K562 (cell line): ENCODE measurements around the gene FILIP1L. TPM values are rescaled to one million over a fixed set of nuclear protein-coding genes. Genes with fewer than 3 reads are reported as not detected.
A peak's percentile ranks its signal among the peaks of the same experiment; 100 is the strongest.

ENCODE experiments used
- CHD2 ChIP-seq: IDR thresholded peaks from 2 replicates; pipeline ENCODE4 v1.6.1; 2011; ENCODE audit warnings: low read depth, low read length
- CREM ChIP-seq: IDR thresholded peaks from 2 replicates; pipeline ENCODE4 v1.6.1; 2014; ENCODE audit warnings: antibody characterized with exemption, low read depth
- CSDE1 ChIP-seq, 2 experiments: fragments of 450-650 bp; IDR thresholded peaks; 2 replicates each; pipeline ENCODE4 v1.6.1; 2016; ENCODE audit warnings: mild to moderate bottlenecking in 1 of 2
- ETV1 ChIP-seq: fragments of 450-650 bp; conservative IDR thresholded peaks from 2 replicates; pipeline ENCODE4 v1.6.1; 2016; ENCODE audit warnings: missing genetic modification characterization, control low read depth, low read depth, missing compliant biosample characterization
- ETV6 ChIP-seq, 3 experiments: fragments of 150-350 bp in 1 of 3; sonication (generic) in 1 of 3; formaldehyde crosslinking in 1 of 3; IDR thresholded peaks; 2 replicates each; pipeline versions ENCODE4 v1.6.1 to v1.8.0; 2014 to 2022; ENCODE audit warnings: borderline replicate concordance in 2 of 3, low read depth in 2 of 3, antibody characterized with exemption in 1 of 3, low read length in 1 of 3, mild to moderate bottlenecking in 1 of 3, missing genetic modification reagents in 1 of 3
- FIP1L1 ChIP-seq: fragments of 200-400 bp; formaldehyde crosslinking; IDR thresholded peaks from 2 replicates; pipeline ENCODE4 v1.6.1; 2018; ENCODE audit warnings: mild to moderate bottlenecking, low read depth, low read length; ENCODE audit not compliant: poor library complexity, severe bottlenecking
- FOSL1 ChIP-seq: fragments of 200-800 bp; sonication (Bioruptor generic); conservative IDR thresholded peaks from 2 replicates; pipeline ENCODE4 v1.6.1; 2016; ENCODE audit warnings: missing genetic modification characterization, missing compliant biosample characterization
- FOXK2 ChIP-seq, 2 experiments: fragments of 450-650 bp; IDR thresholded peaks in 1 of 2; conservative IDR thresholded peaks in 1 of 2; 2 replicates each; pipeline ENCODE4 v1.6.1; 2016; ENCODE audit warnings: low read depth in 2 of 2, mild to moderate bottlenecking in 1 of 2
- JUND ChIP-seq, 2 experiments: IDR thresholded peaks; 2 replicates in 1 of 2; 3 replicates in 1 of 2; pipeline ENCODE4 v1.6.1; 2011; ENCODE audit warnings: borderline replicate concordance in 2 of 2, low read depth in 2 of 2, low read length in 2 of 2, improper control_type of control experiment in 1 of 2, missing biosample characterization in 1 of 2, missing genetic modification characterization in 1 of 2, missing genetic modification reagents in 1 of 2
- KAT8 ChIP-seq: fragments of 450-650 bp; IDR thresholded peaks from 2 replicates; pipeline ENCODE4 v1.6.1; 2016; ENCODE audit warnings: low read depth, mild to moderate bottlenecking
- MIER1 ChIP-seq: fragments of 450-650 bp; IDR thresholded peaks from 2 replicates; pipeline ENCODE4 v1.6.1; 2016; ENCODE audit warnings: antibody characterized with exemption, mild to moderate bottlenecking, low read depth
- MTA2 ChIP-seq: fragments of 450-650 bp; IDR thresholded peaks from 2 replicates; pipeline ENCODE4 v1.6.1; 2016; ENCODE audit warnings: low read depth
- MYC ChIP-seq, 2 experiments: fragments of 250-450 bp in 1 of 2; sonication (Bioruptor Pico) in 1 of 2; IDR thresholded peaks; 2 replicates each; pipeline versions ENCODE4 v1.5.1 to v1.6.1; 2012 to 2021; ENCODE audit warnings: low read depth in 2 of 2, borderline replicate concordance in 1 of 2, improper control_type of control experiment in 1 of 2, low read length in 1 of 2, mild to moderate bottlenecking in 1 of 2, moderate library complexity in 1 of 2
- PML ChIP-seq: IDR thresholded peaks from 2 replicates; pipeline ENCODE4 v1.6.1; 2012; ENCODE audit warnings: low read length, inconsistent platforms
- PPARD ChIP-seq: fragments of 250-450 bp; sonication (Bioruptor Pico); IDR thresholded peaks from 2 replicates; pipeline ENCODE4 v1.8.0; 2022; ENCODE audit warnings: inconsistent platforms, mild to moderate bottlenecking, moderate library complexity
- RNF219 ChIP-seq: fragments of 250-450 bp; sonication (Bioruptor Pico); IDR thresholded peaks from 2 replicates; pipeline ENCODE4 v1.5.0; 2022; ENCODE audit warnings: mild to moderate bottlenecking
- SMARCC2 ChIP-seq: fragments of 450-650 bp; IDR thresholded peaks from 2 replicates; pipeline ENCODE4 v1.6.1; 2017; ENCODE audit warnings: antibody characterized with exemption, moderate library complexity, mild to moderate bottlenecking, low read depth
- SRSF9 ChIP-seq: fragments of 200-400 bp; formaldehyde crosslinking; IDR thresholded peaks from 2 replicates; pipeline ENCODE4 v1.6.1; 2017; ENCODE audit warnings: low read depth, low read length, borderline replicate concordance
- STAG1 ChIP-seq: sonication (generic); formaldehyde crosslinking; IDR thresholded peaks from 2 replicates; pipeline ENCODE4 v1.5.0; 2020; ENCODE audit warnings: missing genetic modification reagents, borderline replicate concordance
- YBX1 ChIP-seq: fragments of 450-650 bp; IDR thresholded peaks from 2 replicates; pipeline ENCODE4 v1.7.1; 2016; ENCODE audit warnings: mild to moderate bottlenecking
- ZNF449 ChIP-seq: fragments of 250-450 bp; sonication (Bioruptor Pico); IDR thresholded peaks from 2 replicates; pipeline ENCODE4 v1.8.0; 2022; ENCODE audit warnings: moderate library complexity, mild to moderate bottlenecking, inconsistent platforms
- ZNF584 ChIP-seq: fragments of 200-800 bp; sonication (Bioruptor generic); IDR thresholded peaks from 2 replicates; pipeline ENCODE4 v1.6.1; 2016; ENCODE audit warnings: low read depth, mild to moderate bottlenecking, missing genetic modification characterization, missing compliant biosample characterization
- ZNF699 ChIP-seq: fragments of 250-450 bp; sonication (Bioruptor Pico); IDR thresholded peaks from 2 replicates; pipeline ENCODE4 v1.8.0; 2021; ENCODE audit warnings: mild to moderate bottlenecking, moderate library complexity; ENCODE audit not compliant: insufficient replicate concordance
- ZNF764 ChIP-seq: fragments of 250-450 bp; sonication (Bioruptor Pico); IDR thresholded peaks from 2 replicates; pipeline ENCODE4 v1.4.0; 2020; ENCODE audit warnings: low read depth, mild to moderate bottlenecking, moderate library complexity
- polyA plus RNA-seq, 8 experiments: library from polyadenylated mRNA; depleted of rRNA in 4 of 8; stranded (reverse) in 5 of 8; unstranded in 3 of 8; fragments of >200 nt; fragmentation: Nextera tagmentation in 2 of 8; fragmentation: Illumina TruSeq in 1 of 8; extraction: Ambion mirVana in 2 of 8; extraction: Trizol in 1 of 8; gene quantifications; 2 replicates each; pipeline versions ENCODE4 v1.2.1 to v1.2.3, GENCODE V29; 2011 to 2014; ENCODE audit warnings: inconsistent platforms in 1 of 8, missing spikeins in 1 of 8
- total RNA-seq, 7 experiments: library from RNA; depleted of rRNA in 6 of 7; stranded (reverse); fragments of >200 nt in 6 of 7; fragmentation: Illumina TruSeq in 2 of 7; extraction: Trizol in 2 of 7; gene quantifications; 2 replicates each; pipeline versions ENCODE4 v1.2.1 to v1.2.3, GENCODE V29; 2011 to 2021; ENCODE audit warnings: low replicate concordance in 1 of 7

The FILIP1L gene
- total and polyA plus RNA-seq, 9 of the 15 experiments (the other 6 are each of a cell fraction or from before 2014, with no cell fraction given): 0.50 to 2.1 (median 1.1) TPM

GRCh38 chr3:100089812-100090668 is 24.3 kb downstream of the FILIP1L start (continued):
- no peak for TF ChIP-seq KAT8
- TF ChIP-seq FOXK2 (conservative IDR thresholded peaks at IDR 0.05 in 1 of 2, IDR thresholded peaks at IDR 0.05 in 1 of 2; ENCODE audit: low read depth in 2 of 2): peak; percentile 34 to 64; a peak in 2 of 4 replicates
- TF ChIP-seq MTA2: 0 out of 2 replicates have a peak, but pooled peaks have one; percentile 18
- peak in 1 of 2 experiments; percentile 47; a peak in 1 of 4 replicates for TF ChIP-seq ETV6 (IDR thresholded peaks at IDR 0.05; ENCODE audit: borderline replicate concordance in 1 of 2, low read depth in 2 of 2, low read length in 1 of 2)
- TF ChIP-seq ETV6 (CRISPR knock-in tag; IDR thresholded peaks at IDR 0.05; ENCODE audit: borderline replicate concordance): no peak
- TF ChIP-seq FOSL1: peak; percentile 89
- 0 out of 2 replicates have a peak, but pooled peaks have one; percentile 33 for TF ChIP-seq CREM
- TF ChIP-seq MIER1: no peak
- TF ChIP-seq PPARD (CRISPR knock-in tag): no peak
- peak; percentile 72 for TF ChIP-seq SMARCC2
- peak; percentile 84 for TF ChIP-seq JUND (IDR thresholded peaks at IDR 0.05; ENCODE audit: borderline replicate concordance, low read depth, low read length)
- TF ChIP-seq JUND (tag; IDR thresholded peaks at IDR 0.05; ENCODE audit: borderline replicate concordance, low read depth, low read length): peak; percentile 56; the same call in 1 of the 3 replicates
- TF ChIP-seq ZNF699 (CRISPR knock-in tag): no peak
- TF ChIP-seq CHD2: no peak
- TF ChIP-seq YBX1: no peak
- TF ChIP-seq ZNF764 (CRISPR knock-in tag): no peak
- no peak for TF ChIP-seq SRSF9
- TF ChIP-seq FIP1L1: no peak
- TF ChIP-seq PML: peak; percentile 24; the same call in 1 of the 2 replicates
- no peak for TF ChIP-seq CSDE1 (IDR thresholded peaks at IDR 0.05)
- TF ChIP-seq ETV1 (tag): no peak
- peak; percentile 45 for TF ChIP-seq MYC (IDR thresholded peaks at IDR 0.05; ENCODE audit: low read depth, low read length)
- TF ChIP-seq MYC (CRISPR knock-in tag; IDR thresholded peaks at IDR 0.05; ENCODE audit: borderline replicate concordance, low read depth): no peak
- no peak for TF ChIP-seq ZNF449 (CRISPR knock-in tag)
- no peak for TF ChIP-seq ZNF584 (CRISPR knock-in tag)
- TF ChIP-seq STAG1 (CRISPR knock-in tag): no peak
- TF ChIP-seq RNF219 (CRISPR knock-in tag): no peak
